H1 (cell line): ENCODE data around the gene VAT1L. TPM values are rescaled to one million over a fixed set of nuclear protein-coding genes. Genes with fewer than 3 reads are reported as not detected.
A peak's percentile ranks its signal among the peaks of the same experiment; 100 is the strongest.

Experiments used
- ATF3 ChIP-seq: IDR thresholded peaks from 2 replicates; pipeline ENCODE4 v1.6.1; 2011; ENCODE audit warnings: low read depth, mild to moderate bottlenecking, low read length; ENCODE audit not compliant: insufficient read depth
- BRCA1 ChIP-seq: IDR thresholded peaks from 2 replicates; pipeline ENCODE4 v1.6.1; 2012; ENCODE audit warnings: low read depth, low read length, improper control_type of control experiment
- CTCF ChIP-seq, 3 experiments: IDR thresholded peaks; 1 replicate in 2 of 3; 2 replicates in 1 of 3; pipeline versions ENCODE4 v1.5.1 to v1.6.1; 2011; ENCODE audit warnings: low read length in 3 of 3, mild to moderate bottlenecking in 3 of 3, inconsistent platforms in 2 of 3, low read depth in 1 of 3, moderate library complexity in 1 of 3; ENCODE audit not compliant: insufficient read depth in 1 of 3; ENCODE audit errors: control extremely low read depth in 1 of 3
- EGR1 ChIP-seq: IDR thresholded peaks from 2 replicates; pipeline ENCODE4 v1.6.1; 2011; ENCODE audit warnings: low read depth, low read length, borderline replicate concordance
- JUN ChIP-seq: IDR thresholded peaks from 2 replicates; pipeline ENCODE4 v1.6.1; 2011; ENCODE audit warnings: low read depth, mild to moderate bottlenecking, improper control_type of control experiment, low read length
- KDM4A ChIP-seq: IDR thresholded peaks from one replicate; pipeline ENCODE4 v1.7.1; 2012; ENCODE audit warnings: low read depth, mild to moderate bottlenecking, moderate library complexity, low read length, inconsistent platforms; ENCODE audit not compliant: severe bottlenecking
- PHF8 ChIP-seq: fragments of 200-600 bp; sonication (generic); conservative IDR thresholded peaks from 2 replicates; pipeline ENCODE4 v1.7.1; 2012; ENCODE audit warnings: low read depth, mild to moderate bottlenecking, inconsistent platforms, low read length, moderate library complexity
- SP1 ChIP-seq: IDR thresholded peaks from 2 replicates; pipeline ENCODE4 v1.6.1; 2011; ENCODE audit warnings: low read depth, low read length
- polyA plus RNA-seq, 7 experiments: library from polyadenylated mRNA; depleted of rRNA in 3 of 7; stranded (reverse) in 5 of 7; unstranded in 2 of 7; fragments of >200 nt in 5 of 7; fragments of 200-250 nt in 2 of 7; gene quantifications; 1 replicate in 5 of 7; 2 replicates in 1 of 7; 4 replicates in 1 of 7; pipeline versions ENCODE4 v1.2.1 to v1.2.3, GENCODE V29; 2011 to 2013; ENCODE audit warnings: missing spikeins in 2 of 7, mixed read lengths in 2 of 7
- total RNA-seq: library from RNA; stranded (reverse); fragmentation: NEBNext Ultra II Directional; extraction: Animal tissue kit (Norgen Biotek cat#: 25700); gene quantifications from 2 replicates; pipeline ENCODE4 v1.2.1, GENCODE V29; 2021

The VAT1L gene
- total and polyA plus RNA-seq, 2 of the 8 experiments (the other 6 are each of a cell fraction or from before 2014, with no cell fraction given): 46.3 to 48.2 TPM

DNA sequence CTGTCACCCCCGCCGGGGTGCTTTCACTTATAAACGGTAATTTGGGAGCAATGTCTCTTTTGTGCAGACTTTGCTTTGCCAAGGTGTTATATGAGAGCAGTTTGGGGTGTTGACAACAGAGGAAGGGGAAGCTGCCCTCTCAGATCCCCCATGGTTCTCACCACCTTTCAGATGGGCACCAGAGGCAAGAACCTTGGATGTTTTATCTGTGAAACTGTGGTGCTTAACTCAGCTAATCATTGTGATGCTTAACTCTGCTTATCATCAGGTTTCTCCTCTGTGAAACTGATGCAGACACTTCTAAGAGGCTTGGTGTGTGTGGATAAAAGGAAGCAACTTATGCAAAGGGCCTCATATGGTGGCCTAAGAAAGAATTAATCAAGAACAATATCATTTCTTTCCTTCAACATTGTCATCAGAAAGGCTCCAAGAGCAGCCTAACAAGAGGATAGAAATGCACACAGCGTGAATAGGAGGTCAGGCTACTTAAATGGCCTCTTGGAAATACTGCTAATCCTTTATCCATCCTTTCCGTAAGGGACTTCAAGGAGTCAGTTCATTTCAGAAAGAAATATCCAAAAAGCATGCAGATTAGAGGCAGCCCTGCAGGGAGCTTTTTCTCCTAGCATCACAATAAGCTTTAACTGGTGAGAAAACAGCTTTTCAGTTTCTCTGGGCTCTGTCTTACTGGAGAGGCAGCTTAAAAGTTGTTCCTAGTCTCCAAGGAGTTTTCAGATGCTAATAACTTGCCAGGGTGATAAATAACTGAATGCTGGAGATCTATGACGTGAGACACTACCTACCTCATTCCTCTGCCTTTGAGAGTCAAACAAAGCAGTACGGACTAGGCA lies 178.9 kb downstream of the VAT1L start (continued):
- no peak for TF ChIP-seq ATF3
- TF ChIP-seq EGR1: no peak
- TF ChIP-seq KDM4A: no peak
- peak; percentile 79 for TF ChIP-seq SP1
- TF ChIP-seq JUN: no peak
- no peak; the same call in 1 of the 2 replicates for TF ChIP-seq BRCA1
- no peak for TF ChIP-seq CTCF (IDR thresholded peaks at IDR 0.05; ENCODE audit: control extremely low read depth in 1 of 3, insufficient read depth in 1 of 3, low read depth in 1 of 3, low read length in 3 of 3)
- no peak for TF ChIP-seq PHF8
